IMR-90 (cell line): ENCODE measurements around the gene FOXP4. TPM values are rescaled to one million over a fixed set of nuclear protein-coding genes. Genes with fewer than 3 reads are reported as not detected.

Experiments used
- ATAC-seq: fragments of 200-7000 bp; cut with Tn5 transposase; 2 replicates; pipeline ENCODE4 v1.9.1; 2020; ENCODE audit warnings: low read depth, mild to moderate bottlenecking, moderate library complexity
- BruUV-seq: library from RNA; stranded (reverse); fragments of 400-500 nt; replicated peaks from 2 replicates; lab custom pipeline; 2021; lab: Mats Ljungman, UMichigan
- CTCF ChIA-PET: fragments of 300-600 bp; formaldehyde crosslinking; extraction: SDS; loops from one replicate; lab custom pipeline; 2021; ENCODE audit warnings: antibody characterized with exemption; lab: Yijun Ruan, JAX
- POLR2A ChIA-PET: fragments of 300-600 bp; sonication (Branson Sonifier 250); formaldehyde crosslinking; loops from one replicate; lab custom pipeline; 2022; ENCODE audit warnings: antibody characterized with exemption; ENCODE audit not compliant: unreplicated experiment; lab: Charles Lee
- DNase-seq: peaks from one replicate; pipeline ENCODE4 v3.0.0; 2013
- H2AFZ ChIP-seq: replicated peaks from 2 replicates; pipeline ENCODE3; 2013; ENCODE audit warnings: low read length, mild to moderate bottlenecking; ENCODE audit not compliant: poor library complexity
- H2AK5ac ChIP-seq: 2 replicates; pipeline ENCODE4 v1.6.1; 2013; ENCODE audit warnings: low read depth, low read length, inconsistent platforms
- H2AK9ac ChIP-seq: replicated peaks from 2 replicates; pipeline ENCODE3; 2013; ENCODE audit warnings: mild to moderate bottlenecking, low read depth, low read length, moderate library complexity; ENCODE audit not compliant: poor library complexity
- H2BK120ac ChIP-seq: 2 replicates; pipeline ENCODE4 v1.6.1; 2013; ENCODE audit warnings: low read depth, low read length, inconsistent platforms
- H2BK15ac ChIP-seq: 3 replicates; pipeline ENCODE4 v1.6.1; 2013; ENCODE audit warnings: low read depth, low read length, inconsistent platforms
- H2BK20ac ChIP-seq: 2 replicates; pipeline ENCODE4 v1.6.1; 2013; ENCODE audit warnings: low read depth, mild to moderate bottlenecking, inconsistent platforms, low read length, moderate library complexity
- H2BK5ac ChIP-seq: 2 replicates; pipeline ENCODE4 v1.6.1; 2013; ENCODE audit warnings: mild to moderate bottlenecking, low read depth, low read length, inconsistent platforms; ENCODE audit not compliant: poor library complexity, severe bottlenecking
- H3K14ac ChIP-seq: replicated peaks from 2 replicates; pipeline ENCODE4 v1.6.1; 2013; ENCODE audit warnings: low read depth, low read length, inconsistent platforms
- H3K18ac ChIP-seq: 2 replicates; pipeline ENCODE4 v1.6.1; 2013; ENCODE audit warnings: low read depth, low read length, control low read depth
- H3K23ac ChIP-seq: 2 replicates; pipeline ENCODE4 v1.6.1; 2013; ENCODE audit warnings: low read depth, low read length, inconsistent platforms
- H3K27ac ChIP-seq: 2 replicates; pipeline ENCODE4 v1.5.1; 2013; ENCODE audit warnings: mild to moderate bottlenecking, control low read depth, low read length; ENCODE audit not compliant: insufficient read depth
- H3K27me3 ChIP-seq: 2 replicates; pipeline ENCODE4 v1.6.1; 2013; ENCODE audit warnings: low read length; ENCODE audit not compliant: control insufficient read depth, insufficient read depth
- H3K36me3 ChIP-seq: 2 replicates; pipeline ENCODE4 v1.6.1; 2013; ENCODE audit warnings: low read length, mixed read lengths; ENCODE audit not compliant: control insufficient read depth, insufficient read depth
- H3K4ac ChIP-seq: 2 replicates; pipeline ENCODE4 v1.6.1; 2013; ENCODE audit warnings: low read depth, low read length, inconsistent platforms
- H3K4me1 ChIP-seq: 2 replicates; pipeline ENCODE4 v1.6.1; 2013; ENCODE audit warnings: low read length, mixed read lengths; ENCODE audit not compliant: control insufficient read depth, insufficient read depth
- H3K4me2 ChIP-seq: 2 replicates; pipeline ENCODE4 v1.6.1; 2013; ENCODE audit warnings: low read depth, mild to moderate bottlenecking, control low read depth, low read length, moderate library complexity
- H3K4me3 ChIP-seq: 2 replicates; pipeline ENCODE4 v1.5.1; 2013; ENCODE audit warnings: low read depth, mild to moderate bottlenecking, control low read depth, low read length, moderate library complexity; ENCODE audit not compliant: insufficient read depth
- H3K56ac ChIP-seq: 2 replicates; pipeline ENCODE4 v1.6.1; 2013; ENCODE audit warnings: low read length, inconsistent platforms; ENCODE audit not compliant: insufficient read depth; ENCODE audit errors: extremely low read depth
- H3K79me1 ChIP-seq, 2 experiments: 2 replicates each; pipeline ENCODE4 v1.6.1; 2013; ENCODE audit warnings: low read length in 2 of 2, inconsistent platforms in 1 of 2, low read depth in 1 of 2
- H3K9ac ChIP-seq: 2 replicates; pipeline ENCODE4 v1.6.1; 2013; ENCODE audit warnings: low read depth, low read length, control low read depth
- H3K9me1 ChIP-seq: 2 replicates; pipeline ENCODE4 v1.6.1; 2013; ENCODE audit warnings: low read length, inconsistent platforms; ENCODE audit not compliant: insufficient read depth
- H3K9me3 ChIP-seq: 2 replicates; pipeline ENCODE4 v1.6.1; 2013; ENCODE audit warnings: low read length; ENCODE audit not compliant: control insufficient read depth, insufficient read depth
- H4K20me1 ChIP-seq: 2 replicates; pipeline ENCODE4 v1.6.1; 2013; ENCODE audit warnings: low read length, inconsistent platforms; ENCODE audit not compliant: insufficient read depth
- H4K5ac ChIP-seq: 2 replicates; pipeline ENCODE4 v1.6.1; 2013; ENCODE audit warnings: mild to moderate bottlenecking, low read depth, low read length, control low read depth
- H4K8ac ChIP-seq, 2 experiments: 2 replicates each; pipeline ENCODE4 v1.6.1; 2013; ENCODE audit warnings: low read depth in 2 of 2, low read length in 2 of 2, control low read depth in 1 of 2, inconsistent platforms in 1 of 2
- H4K91ac ChIP-seq: 2 replicates; pipeline ENCODE4 v1.6.1; 2013; ENCODE audit warnings: low read depth, low read length, inconsistent platforms; ENCODE audit not compliant: insufficient read depth
- CEBPB ChIP-seq: IDR thresholded peaks from 2 replicates; pipeline ENCODE4 v1.6.1; 2012; ENCODE audit warnings: low read depth, low read length, improper control_type of control experiment
- CHD1 ChIP-seq: IDR thresholded peaks from 2 replicates; pipeline ENCODE4 v1.6.1; 2012; ENCODE audit warnings: low read depth, low read length, improper control_type of control experiment
- FOS ChIP-seq: fragments of 150-350 bp; IDR thresholded peaks from 2 replicates; pipeline ENCODE4 v1.6.1; 2016; ENCODE audit warnings: low read depth, low read length
- MAZ ChIP-seq: IDR thresholded peaks from 2 replicates; pipeline ENCODE4 v1.6.1; 2012; ENCODE audit warnings: low read depth, mild to moderate bottlenecking, low read length, improper control_type of control experiment, moderate library complexity, borderline replicate concordance
- MXI1 ChIP-seq: IDR thresholded peaks from 2 replicates; pipeline ENCODE4 v1.6.1; 2012; ENCODE audit warnings: low read depth, mild to moderate bottlenecking, low read length, moderate library complexity, borderline replicate concordance
- NFE2L2 ChIP-seq: fragments of 150-350 bp; IDR thresholded peaks from 2 replicates; pipeline ENCODE4 v1.6.1; 2016; ENCODE audit warnings: low read depth, mild to moderate bottlenecking, low read length
- POLR2A ChIP-seq: IDR thresholded peaks from 2 replicates; pipeline ENCODE4 v1.6.1; 2012; ENCODE audit warnings: mild to moderate bottlenecking, low read depth, low read length
- RAD21 ChIP-seq: IDR thresholded peaks from 2 replicates; pipeline ENCODE4 v1.6.1; 2012; ENCODE audit warnings: low read length, improper control_type of control experiment
- RCOR1 ChIP-seq: IDR thresholded peaks from 2 replicates; pipeline ENCODE4 v1.6.1; 2012; ENCODE audit warnings: mild to moderate bottlenecking, low read length, improper control_type of control experiment; ENCODE audit not compliant: insufficient replicate concordance
- RFX5 ChIP-seq: IDR thresholded peaks from 2 replicates; pipeline ENCODE4 v1.8.0; 2012; ENCODE audit warnings: low read depth, mild to moderate bottlenecking, low read length, moderate library complexity
- SMC3 ChIP-seq: fragments of 150-350 bp; IDR thresholded peaks from 2 replicates; pipeline ENCODE4 v1.6.1; 2016; ENCODE audit warnings: low read depth, mild to moderate bottlenecking, antibody characterized with exemption, low read length, moderate library complexity
- USF2 ChIP-seq: fragments of 150-350 bp; IDR thresholded peaks from 2 replicates; pipeline ENCODE4 v1.6.1; 2017; ENCODE audit warnings: mild to moderate bottlenecking, antibody characterized with exemption, low read length, low read depth
- WGBS, 2 experiments: methylation state at CpG; one replicate each; pipeline versions ENCODE4 v1.1.5 to v1.1.7; 2013; ENCODE audit warnings: missing lambda C conversion rate in 2 of 2; ENCODE audit not compliant: insufficient read length in 1 of 2; ENCODE audit errors: extremely low coverage in 2 of 2; 5-methylcytosine and 5-hydroxymethylcytosine counted together
- dilution Hi-C: fragments of 300-500 bp; cut with HindIII; formaldehyde crosslinking; loops from one replicate; pipeline ENCODE4 v1.14.3; 2018; ENCODE audit warnings: low sequenced_read_pairs; ENCODE audit not compliant: unreplicated experiment
- in situ Hi-C: fragments of 300-500 bp; cut with MboI; formaldehyde crosslinking; loops from 3 replicates; pipeline ENCODE4 v1.14.3; 2019; ENCODE audit warnings: low sequenced_read_pairs, inconsistent platforms, mixed read lengths
- intact Hi-C: fragments of 100-400 bp; cut with micrococcal nuclease; formaldehyde crosslinking; loops from 2 replicates; pipeline ENCODE4 v1.10.0; 2022
- polyA plus RNA-seq, 3 experiments: library from polyadenylated mRNA; depleted of rRNA; stranded (reverse); fragments of >200 nt; gene quantifications; 2 replicates each; pipeline ENCODE4 v1.2.3, GENCODE V29; 2012; ENCODE audit warnings: low replicate concordance in 1 of 3
- total RNA-seq: library from RNA; depleted of rRNA; stranded (reverse); fragments of >200 nt; gene quantifications from 2 replicates; pipeline ENCODE4 v1.2.3, GENCODE V29; 2012
- TF ChIP-seq, protein P1 (sequence below): fragments of 150-350 bp; IDR thresholded peaks from 2 replicates; pipeline ENCODE4 v1.6.1; 2016; ENCODE audit warnings: low read depth, mild to moderate bottlenecking, low read length, moderate library complexity, borderline replicate concordance
- TF ChIP-seq, protein P2 (sequence below): conservative IDR thresholded peaks from 2 replicates; pipeline ENCODE4 v1.5.1; 2012; ENCODE audit warnings: mild to moderate bottlenecking, low read depth, low read length, improper control_type of control experiment

FOXP4 gene
- total and polyA plus RNA-seq, 2 of the 4 experiments (the other 2 are of a cell fraction): 0.72 to 9.5 TPM

DNA sequence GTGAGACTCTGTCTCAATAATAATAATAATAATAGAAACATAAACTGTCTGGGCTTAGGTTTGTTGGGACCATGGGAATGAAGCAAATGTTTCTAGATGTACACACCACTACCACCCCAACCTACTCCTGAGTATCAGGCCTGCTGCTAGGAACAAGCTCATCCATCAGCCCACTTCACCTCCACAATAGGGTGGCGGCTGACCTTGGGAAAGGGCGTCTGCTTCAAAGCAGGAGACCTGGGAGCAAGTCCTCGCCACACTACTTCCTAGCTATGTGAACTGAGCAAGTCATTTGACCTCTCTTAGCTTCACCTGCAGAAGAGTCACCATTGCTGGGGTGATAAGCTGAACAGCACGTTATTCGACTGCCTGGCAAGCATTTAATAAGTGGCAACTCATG is 3.1 kb upstream of the FOXP4 start:
- Histone ChIP-seq H3K9me3 (no peaks in the 10 kb centered on the region), H2AK5ac (no peak overlapping the region), H2BK120ac (no peak overlapping the region), H3K79me1 (peaks cover 4 to 10% of the 10 kb centered on the region in 2 experiments; a peak in 3 of 4 replicates), H3K27ac (no peak overlapping the region), H2BK15ac (no peak overlapping the region), H2AK9ac (no peak overlapping the region), H3K14ac (no peak overlapping the region), H3K9ac (no peak overlapping the region), H3K27me3 (peaks cover 24% of the 10 kb centered on the region), H3K4me3 (no peak overlapping the region), H3K56ac (no peak overlapping the region), H4K20me1 (peaks cover 9% of the 10 kb centered on the region), H4K5ac (no peak overlapping the region), H2AFZ (no peak overlapping the region), H3K36me3 (no peaks in the 10 kb centered on the region), H4K8ac (no peak overlapping the region), H2BK20ac (no peak overlapping the region), H3K4me1 (peaks cover 8% of the 10 kb centered on the region), H2BK5ac (no peak overlapping the region), H3K4ac (no peak overlapping the region), H3K4me2 (no peak overlapping the region), H4K91ac (no peak overlapping the region), H3K9me1 (no peaks in the 10 kb centered on the region), H3K18ac (no peak overlapping the region), H3K23ac (no peak overlapping the region)
- dilution Hi-C loops: no loop called here
- ChIA-PET POLR2A (no interaction called here), CTCF (interaction anchor here (0.5 kb wide), 1 partner anchor 143 kb away, joined by 3 read pairs; no protein-coding TSS in a partner anchor)
- DNase-seq (no peak), ATAC-seq (no peak)
- in situ Hi-C loops: no loop called here
- whole genome bisulfite sequencing, 2 experiments: no CpG with 5 or more reads among the region's 5 CpGs
- TF ChIP-seq RCOR1 (no peak), MXI1 (no peak), RFX5 (no peak), MAZ (no peak), POLR2A (no peak), CHD1 (no peak), CEBPB (no peak), USF2 (no peak), RAD21 (no peak), SMC3 (no peak), NFE2L2 (no peak), FOS (no peak)
- TF ChIP-seq, protein P1, sequence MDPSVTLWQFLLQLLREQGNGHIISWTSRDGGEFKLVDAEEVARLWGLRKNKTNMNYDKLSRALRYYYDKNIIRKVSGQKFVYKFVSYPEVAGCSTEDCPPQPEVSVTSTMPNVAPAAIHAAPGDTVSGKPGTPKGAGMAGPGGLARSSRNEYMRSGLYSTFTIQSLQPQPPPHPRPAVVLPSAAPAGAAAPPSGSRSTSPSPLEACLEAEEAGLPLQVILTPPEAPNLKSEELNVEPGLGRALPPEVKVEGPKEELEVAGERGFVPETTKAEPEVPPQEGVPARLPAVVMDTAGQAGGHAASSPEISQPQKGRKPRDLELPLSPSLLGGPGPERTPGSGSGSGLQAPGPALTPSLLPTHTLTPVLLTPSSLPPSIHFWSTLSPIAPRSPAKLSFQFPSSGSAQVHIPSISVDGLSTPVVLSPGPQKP: no peak
- TF ChIP-seq, protein P2, sequence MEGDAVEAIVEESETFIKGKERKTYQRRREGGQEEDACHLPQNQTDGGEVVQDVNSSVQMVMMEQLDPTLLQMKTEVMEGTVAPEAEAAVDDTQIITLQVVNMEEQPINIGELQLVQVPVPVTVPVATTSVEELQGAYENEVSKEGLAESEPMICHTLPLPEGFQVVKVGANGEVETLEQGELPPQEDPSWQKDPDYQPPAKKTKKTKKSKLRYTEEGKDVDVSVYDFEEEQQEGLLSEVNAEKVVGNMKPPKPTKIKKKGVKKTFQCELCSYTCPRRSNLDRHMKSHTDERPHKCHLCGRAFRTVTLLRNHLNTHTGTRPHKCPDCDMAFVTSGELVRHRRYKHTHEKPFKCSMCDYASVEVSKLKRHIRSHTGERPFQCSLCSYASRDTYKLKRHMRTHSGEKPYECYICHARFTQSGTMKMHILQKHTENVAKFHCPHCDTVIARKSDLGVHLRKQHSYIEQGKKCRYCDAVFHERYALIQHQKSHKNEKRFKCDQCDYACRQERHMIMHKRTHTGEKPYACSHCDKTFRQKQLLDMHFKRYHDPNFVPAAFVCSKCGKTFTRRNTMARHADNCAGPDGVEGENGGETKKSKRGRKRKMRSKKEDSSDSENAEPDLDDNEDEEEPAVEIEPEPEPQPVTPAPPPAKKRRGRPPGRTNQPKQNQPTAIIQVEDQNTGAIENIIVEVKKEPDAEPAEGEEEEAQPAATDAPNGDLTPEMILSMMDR: no peak
- intact Hi-C loops: no loop called here
- no TSS peak for BruUV-seq
